GM12801 (cell line): Measurements from ENCODE around the gene SAFB.

Experiments used
- TF ChIP-seq, protein P1 (sequence below): IDR thresholded peaks from one replicate; pipeline ENCODE4 v1.5.1; 2011; ENCODE audit warnings: control low read depth; ENCODE audit not compliant: insufficient read length; ENCODE audit errors: extremely low read depth

The SAFB gene

DNA sequence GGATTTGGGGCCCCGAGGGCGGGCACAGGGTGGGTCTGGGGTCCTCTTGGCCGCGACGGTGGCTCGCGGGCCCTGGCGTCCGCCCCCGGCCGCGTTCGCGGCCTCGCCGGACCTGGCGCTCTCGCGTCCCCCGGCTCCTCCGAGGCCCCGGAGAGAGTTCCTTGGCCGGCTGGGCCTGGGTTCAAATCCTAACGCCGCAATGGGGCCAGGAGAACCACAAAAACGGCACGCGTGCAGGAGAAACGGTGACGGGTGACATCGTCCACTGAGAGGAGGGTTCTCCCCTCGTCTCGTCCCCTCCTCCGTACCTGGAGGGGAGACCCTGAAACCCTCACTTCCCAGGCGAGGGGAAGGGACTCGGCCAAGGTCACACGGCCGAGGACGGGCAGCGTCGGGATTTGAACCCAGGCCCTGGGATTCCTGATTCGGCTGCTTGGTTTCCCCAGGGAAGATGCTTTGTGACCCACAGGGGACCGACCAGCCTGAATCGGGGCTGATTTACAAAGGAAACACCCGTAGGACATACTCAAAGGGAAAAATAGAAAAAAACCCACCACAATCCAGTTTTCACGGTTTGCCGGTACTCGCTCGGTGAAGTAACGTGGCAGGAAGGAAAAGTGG is 624 bp downstream of the SAFB start:
- TF ChIP-seq, protein P1, sequence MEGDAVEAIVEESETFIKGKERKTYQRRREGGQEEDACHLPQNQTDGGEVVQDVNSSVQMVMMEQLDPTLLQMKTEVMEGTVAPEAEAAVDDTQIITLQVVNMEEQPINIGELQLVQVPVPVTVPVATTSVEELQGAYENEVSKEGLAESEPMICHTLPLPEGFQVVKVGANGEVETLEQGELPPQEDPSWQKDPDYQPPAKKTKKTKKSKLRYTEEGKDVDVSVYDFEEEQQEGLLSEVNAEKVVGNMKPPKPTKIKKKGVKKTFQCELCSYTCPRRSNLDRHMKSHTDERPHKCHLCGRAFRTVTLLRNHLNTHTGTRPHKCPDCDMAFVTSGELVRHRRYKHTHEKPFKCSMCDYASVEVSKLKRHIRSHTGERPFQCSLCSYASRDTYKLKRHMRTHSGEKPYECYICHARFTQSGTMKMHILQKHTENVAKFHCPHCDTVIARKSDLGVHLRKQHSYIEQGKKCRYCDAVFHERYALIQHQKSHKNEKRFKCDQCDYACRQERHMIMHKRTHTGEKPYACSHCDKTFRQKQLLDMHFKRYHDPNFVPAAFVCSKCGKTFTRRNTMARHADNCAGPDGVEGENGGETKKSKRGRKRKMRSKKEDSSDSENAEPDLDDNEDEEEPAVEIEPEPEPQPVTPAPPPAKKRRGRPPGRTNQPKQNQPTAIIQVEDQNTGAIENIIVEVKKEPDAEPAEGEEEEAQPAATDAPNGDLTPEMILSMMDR, result no peak

DNA sequence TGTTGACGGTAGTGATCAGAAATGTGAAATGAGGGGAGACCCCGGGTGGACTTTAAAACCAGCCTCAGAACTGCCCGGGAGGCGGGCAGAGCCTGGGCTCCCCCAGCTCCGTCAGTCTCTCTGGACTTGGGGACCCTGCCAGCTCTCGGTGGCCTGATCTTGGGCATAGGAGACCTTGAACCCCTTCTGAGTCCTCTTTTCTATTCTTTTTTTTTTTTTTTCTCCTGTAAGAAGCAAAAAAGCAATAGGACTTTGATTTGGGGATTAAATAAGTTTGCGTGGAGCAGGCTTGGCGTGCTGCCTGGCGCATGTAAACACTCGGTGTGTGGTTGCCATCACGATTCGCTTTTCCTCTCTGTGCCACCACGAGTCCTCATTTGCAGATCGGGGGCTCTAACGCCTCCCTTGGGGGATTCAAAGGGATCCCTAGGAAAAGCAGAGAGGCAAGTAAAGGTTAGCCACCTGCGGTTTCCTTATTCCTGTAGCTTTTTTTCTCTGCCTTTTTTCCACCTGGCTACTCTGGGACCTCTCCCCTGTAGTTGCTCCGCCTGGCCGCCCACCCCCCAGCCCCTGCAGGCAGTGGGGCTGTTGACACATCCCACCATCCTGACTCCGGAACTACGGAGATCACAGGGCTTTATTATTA is 1.3 kb downstream of the SAFB start:
- TF ChIP-seq, protein P1, result no peak

DNA sequence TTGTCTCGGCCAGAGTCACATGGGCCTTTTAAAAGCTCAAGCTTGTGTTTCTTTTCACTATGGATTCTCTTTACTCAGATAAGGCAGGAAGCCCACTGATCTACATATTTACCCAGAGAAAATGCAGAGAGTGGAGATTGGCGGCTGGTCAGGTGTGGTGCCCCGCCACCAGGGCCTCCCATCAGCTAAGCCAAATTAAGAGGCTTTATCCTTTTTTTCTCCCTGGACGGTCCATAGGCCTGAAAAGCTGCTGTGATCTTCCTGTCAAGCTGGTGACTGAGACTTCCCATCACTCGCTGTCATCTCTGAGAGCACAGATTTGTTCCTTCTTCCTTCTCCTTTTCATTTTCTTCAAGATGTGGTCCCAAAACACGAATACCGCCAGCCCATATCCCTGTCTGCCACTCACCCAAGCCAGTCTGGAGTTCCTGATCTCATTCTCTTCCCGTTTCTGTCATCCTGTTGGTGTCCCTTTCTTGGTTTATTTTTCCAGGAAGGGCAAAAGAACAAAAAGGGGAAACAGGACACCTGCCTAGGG is 1.9 kb downstream of the SAFB start:
- TF ChIP-seq, protein P1, result no peak

DNA sequence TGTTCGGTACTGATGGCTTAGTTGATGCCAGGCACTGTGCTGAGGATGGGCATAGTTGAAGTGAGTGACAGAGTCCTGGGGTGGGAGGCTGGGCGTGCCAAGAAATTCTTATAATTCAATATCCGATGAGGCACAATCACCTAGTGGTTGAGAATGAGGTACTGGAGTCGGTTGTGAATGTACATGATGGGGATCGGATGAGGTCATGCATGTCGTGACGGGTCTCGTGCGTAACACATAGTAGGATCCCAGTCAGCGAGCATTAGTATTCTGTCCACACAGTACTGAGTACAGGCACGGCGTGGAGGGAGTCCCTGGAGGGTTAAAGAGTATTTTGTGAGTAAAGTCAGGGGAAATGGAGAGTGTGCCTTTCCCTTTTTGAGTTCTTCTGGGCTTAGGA is 2.8 kb downstream of the SAFB start:
- TF ChIP-seq, protein P1, result no peak

DNA sequence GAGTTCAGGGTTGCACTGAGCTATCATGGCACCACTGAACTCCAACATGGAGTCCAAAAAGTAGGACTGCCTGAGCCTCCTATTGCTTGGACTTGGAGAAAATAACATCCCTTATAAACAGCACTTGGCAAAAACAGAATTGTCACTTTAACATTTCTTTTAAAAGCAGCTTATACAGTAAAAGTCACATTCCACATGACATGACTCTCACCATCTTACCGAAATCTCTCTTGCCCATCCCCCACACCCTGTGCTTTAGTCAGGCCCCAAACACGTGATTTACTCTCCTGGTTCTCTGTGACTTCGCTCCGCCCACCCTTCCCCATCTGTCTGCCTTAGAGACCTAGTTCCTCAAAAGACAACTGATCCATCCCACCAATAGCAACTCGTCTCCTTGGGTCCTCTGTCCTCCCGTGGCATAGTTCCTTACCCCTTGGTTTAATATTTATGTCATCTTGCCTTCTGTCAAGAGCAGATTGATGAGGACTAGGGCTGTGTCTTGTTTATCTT is 4.6 kb downstream of the SAFB start:
- TF ChIP-seq, protein P1, result no peak

DNA sequence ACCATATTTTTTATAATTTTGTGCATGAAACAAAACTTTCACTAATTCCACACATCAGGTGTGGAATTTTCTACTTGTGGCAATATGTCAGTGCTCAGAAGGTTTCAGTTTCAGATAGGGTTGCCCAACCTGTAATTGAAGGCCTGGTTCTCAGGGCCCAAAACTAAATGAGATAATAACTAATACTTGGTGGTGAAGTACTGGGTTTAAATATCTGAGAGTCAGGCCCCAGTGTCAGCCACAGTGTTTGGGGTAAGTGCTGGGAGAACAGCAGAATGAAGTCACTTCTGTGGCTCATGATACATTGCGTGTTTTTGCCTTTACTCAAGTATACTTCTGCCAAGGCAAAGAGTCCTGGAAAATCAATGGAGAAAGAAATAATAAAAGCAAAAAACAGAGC is 5.6 kb downstream of the SAFB start:
- TF ChIP-seq, protein P1, result no peak

DNA sequence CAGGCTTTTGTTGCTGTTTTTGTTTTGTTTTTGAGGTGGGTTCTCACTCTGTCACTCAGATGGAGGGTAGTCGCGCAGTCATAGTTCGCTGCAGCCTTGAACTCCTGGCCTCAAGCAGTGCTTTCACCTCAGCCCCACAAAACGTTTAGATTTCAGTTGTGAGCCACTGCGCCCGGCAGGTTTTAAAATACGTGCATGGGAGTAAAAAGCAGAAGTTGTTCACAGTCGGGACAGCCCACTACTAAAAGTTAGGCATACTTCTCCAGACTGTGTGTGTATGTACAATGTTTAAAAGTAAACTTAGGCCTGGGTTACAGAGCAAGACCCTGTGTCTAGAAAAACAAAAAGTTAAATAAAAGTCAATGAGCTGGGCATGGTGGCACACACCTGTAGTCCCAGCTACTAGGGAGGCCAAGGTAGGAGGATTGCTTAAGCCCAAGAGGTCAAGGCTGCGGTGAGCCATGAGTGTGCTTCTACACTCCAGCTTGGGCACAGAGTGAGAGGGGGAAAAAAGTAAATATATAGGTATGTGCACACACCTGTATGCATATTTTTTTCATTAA is 6.1 kb downstream of the SAFB start:
- TF ChIP-seq, protein P1, result no peak
